ENCODE data around the gene MYL11.

The MYL11 gene

GRCh38 chr16:30418350-30419181 lies 44.0 kb downstream of the MYL11 start:
- no peak for DNase-seq (ENCODE audit: low read depth in 2 of 2)

- DNase-seq (ENCODE audit: low read depth in 2 of 2) = no peak
Measured at GRCh38 chr16:30421010-30421409, 46.4 kb downstream of the MYL11 start.
